Measurements from ENCODE around the gene PPIL6.
A peak's percentile ranks its signal among the peaks of the same experiment; 100 is the strongest.
"Not testable (repeated sequence)": the region's sequence is repeated elsewhere in the genome, so short reads cannot be mapped to it uniquely, and the experiment has no call there.

Gene PPIL6

GRCh38 chr6:109393886-109394281, 46.5 kb downstream of the PPIL6 start:
- DNase-seq (ENCODE audit: low read depth): no peak

- no peak for DNase-seq (ENCODE audit: low read depth)
Observed at GRCh38 chr6:109393157-109393885, 47.1 kb downstream of the PPIL6 start.

- DNase-seq (ENCODE audit: low read depth): no peak
Observed at GRCh38 chr6:109389650-109390274, 50.7 kb downstream of the PPIL6 start.

- no peak for DNase-seq (ENCODE audit: low read depth)
Observed at GRCh38 chr6:109388265-109388664, 52.2 kb downstream of the PPIL6 start.

- DNase-seq (ENCODE audit: low read depth): no peak
Observed at GRCh38 chr6:109383438-109383940, 56.9 kb downstream of the PPIL6 start.

GRCh38 chr6:109382576-109383437, 57.6 kb downstream of the PPIL6 start:
- peak; percentile 85 for DNase-seq (ENCODE audit: low read depth)

- peak; percentile 89 for DNase-seq (ENCODE audit: low read depth)
Observed at GRCh38 chr6:109381747-109382575, 58.5 kb downstream of the PPIL6 start, which contains the start of gene CD164. Gene CD164 (minus strand): TSS chr6:109382467. CDS start chr6:109382378, 89 bp downstream.

- DNase-seq (ENCODE audit: low read depth): no peak
Observed at GRCh38 chr6:109381061-109381746, 59.2 kb downstream of the PPIL6 start.

- DNase-seq (ENCODE audit: low read depth): no peak
Observed at GRCh38 chr6:109379711-109380110, 60.7 kb downstream of the PPIL6 start.

GRCh38 chr6:109377717-109378116, 62.7 kb downstream of the PPIL6 start:
- DNase-seq (ENCODE audit: low read depth): no peak

GRCh38 chr6:109374326-109374892, 66.0 kb downstream of the PPIL6 start:
- DNase-seq (ENCODE audit: low read depth): no peak

GRCh38 chr6:109373762-109374161, 66.7 kb downstream of the PPIL6 start:
- DNase-seq (ENCODE audit: low read depth): no peak

- no peak for DNase-seq (ENCODE audit: low read depth)
Observed at GRCh38 chr6:109373331-109373730, 67.1 kb downstream of the PPIL6 start.

GRCh38 chr6:109372130-109372529, 68.3 kb downstream of the PPIL6 start:
- DNase-seq (ENCODE audit: low read depth): no peak

- no peak for DNase-seq (ENCODE audit: low read depth)
Observed at GRCh38 chr6:109370792-109371191, 69.6 kb downstream of the PPIL6 start.

- DNase-seq (ENCODE audit: low read depth): no peak
Observed at GRCh38 chr6:109370336-109370735, 70.1 kb downstream of the PPIL6 start.

GRCh38 chr6:109369728-109370127, 70.7 kb downstream of the PPIL6 start:
- no peak for DNase-seq (ENCODE audit: low read depth)

- DNase-seq (ENCODE audit: low read depth): not testable (repeated sequence)
Observed at GRCh38 chr6:109364382-109365078, 75.9 kb downstream of the PPIL6 start.

- no peak for DNase-seq (ENCODE audit: low read depth)
Observed at GRCh38 chr6:109363753-109364152, 76.7 kb downstream of the PPIL6 start.

Measured in stimulated activated CD8-positive, alpha-beta memory T cell treated with anti-CD3 and anti-CD28 coated beads, Interleukin-4, amount 100 ng/mL, for 24 hours (primary cell).